K562 (cell line): ENCODE results near the gene PHC3. TPM values are rescaled to one million over a fixed set of nuclear protein-coding genes. Genes with fewer than 3 reads are reported as not detected.

Source experiments
- C11orf30 ChIP-seq: fragments of 450-650 bp; IDR thresholded peaks from 2 replicates; pipeline ENCODE4 v1.6.1; 2016; ENCODE audit warnings: low read depth, mild to moderate bottlenecking
- DLX4 ChIP-seq: fragments of 250-450 bp; sonication (Bioruptor Pico); IDR thresholded peaks from 2 replicates; pipeline ENCODE4 v1.6.1; 2021; ENCODE audit warnings: mild to moderate bottlenecking
- HMG20B ChIP-seq: fragments of 250-450 bp; sonication (Bioruptor Pico); IDR thresholded peaks from 2 replicates; pipeline ENCODE4 v1.5.0; 2021; ENCODE audit warnings: mild to moderate bottlenecking
- HNRNPK ChIP-seq: fragments of 200-400 bp; formaldehyde crosslinking; IDR thresholded peaks from one replicate; pipeline ENCODE4 v1.6.1; 2018; ENCODE audit warnings: mild to moderate bottlenecking, low read depth, low read length; ENCODE audit not compliant: poor library complexity, severe bottlenecking
- MGA ChIP-seq: fragments of 450-650 bp; IDR thresholded peaks from 2 replicates; pipeline ENCODE4 v1.6.1; 2016; ENCODE audit warnings: mild to moderate bottlenecking, moderate library complexity
- MXI1 ChIP-seq: IDR thresholded peaks from 2 replicates; pipeline ENCODE4 v1.6.1; 2011; ENCODE audit warnings: low read depth, mild to moderate bottlenecking, improper control_type of control experiment, low read length
- TRIM25 ChIP-seq: fragments of 450-650 bp; IDR thresholded peaks from 2 replicates; pipeline ENCODE4 v1.7.0; 2016; ENCODE audit warnings: borderline replicate concordance
- TSHZ1 ChIP-seq: fragments of 250-450 bp; sonication (Bioruptor Pico); IDR thresholded peaks from 2 replicates; pipeline ENCODE4 v1.4.0; 2020; ENCODE audit warnings: mild to moderate bottlenecking, moderate library complexity
- ZNF143 ChIP-seq: sonication (generic); formaldehyde crosslinking; IDR thresholded peaks from 2 replicates; pipeline ENCODE4 v1.9.0; 2022; ENCODE audit warnings: mild to moderate bottlenecking, missing genetic modification reagents
- ZNF316 ChIP-seq: fragments of 450-650 bp; IDR thresholded peaks from 2 replicates; pipeline ENCODE4 v1.6.1; 2016
- polyA plus RNA-seq, 8 experiments: library from polyadenylated mRNA; depleted of rRNA in 4 of 8; stranded (reverse) in 5 of 8; unstranded in 3 of 8; fragments of >200 nt; fragmentation: Nextera tagmentation in 2 of 8; fragmentation: Illumina TruSeq in 1 of 8; extraction: Ambion mirVana in 2 of 8; extraction: Trizol in 1 of 8; gene quantifications; 2 replicates each; pipeline versions ENCODE4 v1.2.1 to v1.2.3, GENCODE V29; 2011 to 2014; ENCODE audit warnings: inconsistent platforms in 1 of 8, missing spikeins in 1 of 8
- total RNA-seq, 7 experiments: library from RNA; depleted of rRNA in 6 of 7; stranded (reverse); fragments of >200 nt in 6 of 7; fragmentation: Illumina TruSeq in 2 of 7; extraction: Trizol in 2 of 7; gene quantifications; 2 replicates each; pipeline versions ENCODE4 v1.2.1 to v1.2.3, GENCODE V29; 2011 to 2021; ENCODE audit warnings: low replicate concordance in 1 of 7

The PHC3 gene
- total and polyA plus RNA-seq, 9 of the 15 experiments (the other 6 are each of a cell fraction or from before 2014, with no cell fraction given) = 3.1 to 21.6 (median 10.5) TPM

GRCh38 chr3:170144437-170144843 lies 37.1 kb downstream of the PHC3 start (continued):
- TF ChIP-seq MGA (no peak), TSHZ1 (CRISPR knock-in tag) (no peak), C11orf30 (peak; percentile 79), ZNF316 (peak; percentile 87), ZNF143 (CRISPR knock-in tag) (no peak), TRIM25 (no peak), HMG20B (no peak), DLX4 (CRISPR knock-in tag) (no peak), MXI1 (no peak), HNRNPK (no peak)
